HG03565 (cell line): ENCODE data around the gene NFYC.

Experiments
- ATAC-seq: cut with Tn5 transposase; IDR thresholded peaks from one replicate; pipeline ENCODE4 v1.9.1; 2021; ENCODE audit warnings: mild to moderate bottlenecking, moderate library complexity; ENCODE audit not compliant: unreplicated experiment

NFYC gene

DNA sequence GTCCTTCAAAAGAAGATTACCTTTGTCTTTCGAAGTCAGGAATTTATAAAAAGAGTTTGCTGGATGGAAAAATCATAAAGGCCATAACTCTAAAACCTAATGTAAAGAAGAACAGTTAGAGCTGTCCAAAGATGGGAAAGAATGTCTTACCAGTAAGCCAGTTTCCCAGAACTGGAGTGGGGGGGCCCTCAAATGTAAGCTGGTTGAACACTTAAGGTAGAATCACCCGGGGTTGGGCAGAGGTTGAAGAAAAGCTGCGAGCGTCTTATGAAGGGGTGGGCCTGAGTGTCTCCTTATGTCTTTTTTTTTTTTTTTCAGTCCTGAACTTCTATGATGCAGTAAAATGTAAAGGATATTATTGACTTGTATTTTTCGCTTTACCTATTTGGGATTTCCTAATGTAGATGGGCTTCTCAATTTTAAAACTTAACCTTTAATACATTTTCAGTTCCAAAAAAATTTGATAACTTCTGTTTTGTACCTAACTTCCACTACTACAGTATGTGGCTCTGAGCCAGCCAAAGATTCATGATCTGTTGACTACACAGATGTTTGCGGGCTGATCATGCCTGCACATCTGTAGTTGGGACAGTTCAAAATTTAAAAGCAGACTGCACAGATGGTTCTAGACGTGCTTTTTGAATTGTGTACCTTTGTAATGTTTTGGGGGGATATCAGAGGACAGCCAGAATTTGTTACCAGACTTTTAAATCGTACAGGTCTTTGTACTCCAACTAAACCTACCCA, 43.6 kb downstream of the NFYC start:
- ATAC-seq = no peak

DNA sequence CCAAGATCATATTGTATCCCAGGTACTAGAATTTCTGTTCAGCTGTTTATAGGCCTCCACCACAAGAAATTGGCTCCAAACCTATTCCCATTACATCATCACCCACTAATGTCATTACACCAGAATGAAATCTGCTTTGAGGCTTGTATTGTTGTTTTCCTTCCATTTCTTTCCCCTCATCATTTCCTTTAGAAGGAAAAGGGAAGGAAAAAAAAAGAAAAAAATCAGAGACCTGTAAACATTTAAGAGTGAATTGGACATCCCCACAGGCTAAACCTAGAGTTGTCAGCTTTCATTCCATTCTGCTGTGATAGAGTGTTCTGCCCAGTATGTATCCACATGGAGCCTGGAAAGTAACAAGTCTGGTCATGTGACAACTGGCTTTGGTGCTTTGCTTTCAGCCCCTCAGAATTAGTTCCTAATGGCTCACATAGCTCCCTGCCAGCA, 44.6 kb downstream of the NFYC start:
- ATAC-seq = no peak

DNA sequence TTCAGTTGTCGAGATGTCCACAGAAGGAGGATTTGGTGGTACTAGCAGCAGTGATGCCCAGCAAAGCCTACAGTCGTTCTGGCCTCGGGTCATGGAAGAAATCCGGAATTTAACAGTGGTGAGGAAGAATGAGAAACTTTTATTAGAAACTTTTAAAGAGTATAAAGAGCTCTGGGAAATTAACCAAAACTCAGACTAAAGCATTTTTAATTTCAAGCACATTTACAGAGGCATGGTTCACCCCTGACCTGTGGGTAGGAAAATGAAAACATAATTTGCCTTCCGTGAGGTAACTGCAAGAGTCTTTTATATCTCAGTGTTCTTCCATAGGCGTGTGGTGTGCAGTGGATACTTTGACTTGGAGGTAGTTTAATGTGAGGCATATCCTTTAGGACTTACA, 47.3 kb downstream of the NFYC start:
- ATAC-seq = no peak

DNA sequence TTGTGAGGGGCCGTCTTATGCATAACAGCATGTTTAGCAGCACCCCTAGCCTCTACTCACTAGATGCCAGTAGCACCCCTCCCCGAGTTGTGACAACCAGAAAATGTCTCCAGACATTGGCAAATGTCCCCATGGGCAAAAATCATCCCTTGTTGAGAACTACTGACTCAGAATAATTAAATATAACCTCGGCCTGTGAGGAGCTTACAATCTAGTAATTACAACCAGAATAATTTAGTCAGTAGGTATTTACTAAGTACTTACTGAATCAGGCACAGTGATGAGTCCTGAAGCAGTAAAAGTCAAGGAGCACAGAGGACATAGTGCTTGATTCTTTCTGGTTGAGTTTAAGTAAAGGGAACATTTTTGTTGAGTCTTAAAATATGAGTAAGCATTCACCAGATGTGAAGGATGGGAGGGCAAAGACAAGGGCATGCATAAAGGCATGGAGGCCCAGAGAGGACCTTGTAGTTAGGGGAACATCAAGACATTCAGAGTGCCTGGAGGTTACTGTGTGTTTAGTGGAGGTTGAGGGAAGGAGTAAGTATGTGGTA, 48.0 kb downstream of the NFYC start:
- ATAC-seq = no peak

DNA sequence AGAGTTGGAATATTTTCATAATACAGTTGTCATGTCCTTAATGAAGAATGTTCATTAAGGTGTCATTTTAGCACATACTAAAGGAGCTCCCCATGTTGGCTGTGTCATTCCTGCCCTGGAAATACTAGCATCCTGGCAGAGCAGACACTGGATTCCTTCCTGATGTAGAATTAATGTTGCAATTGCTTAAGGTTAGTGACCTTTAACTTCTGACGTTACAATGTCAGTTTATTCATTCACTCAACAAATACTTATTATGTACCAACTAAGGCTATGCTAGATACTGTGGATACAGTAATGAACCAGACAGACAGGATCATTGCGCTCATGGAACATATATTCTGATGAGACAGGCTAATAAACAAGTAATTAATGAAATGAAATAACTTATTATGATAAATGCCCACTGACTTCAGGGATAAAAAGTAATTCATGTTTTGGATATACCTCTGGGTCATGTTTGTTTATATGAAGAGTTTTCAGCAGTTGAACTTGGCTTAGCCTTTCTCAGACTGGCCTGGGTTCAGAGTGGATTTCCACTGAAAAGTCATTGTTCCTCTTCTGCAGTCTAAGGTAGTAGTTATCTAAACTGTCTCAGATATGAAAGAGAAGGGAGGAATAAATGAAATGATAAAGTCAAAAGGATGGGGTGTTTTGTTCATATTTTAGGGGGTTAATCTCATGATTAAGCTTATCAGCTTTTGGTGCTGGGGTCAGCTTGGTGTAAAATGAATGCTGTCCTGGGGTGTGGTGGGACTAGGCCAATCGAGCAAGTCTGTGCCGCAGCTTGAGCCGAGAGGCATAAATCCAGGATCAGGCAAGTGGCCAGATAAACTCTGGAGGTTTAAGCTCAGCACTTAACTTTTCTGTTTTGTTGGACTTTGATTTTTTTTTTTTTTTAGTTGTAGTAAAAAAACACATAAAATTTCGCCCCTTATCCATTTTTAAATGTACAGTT, 48.8 kb downstream of the NFYC start:
- no peak for ATAC-seq

DNA sequence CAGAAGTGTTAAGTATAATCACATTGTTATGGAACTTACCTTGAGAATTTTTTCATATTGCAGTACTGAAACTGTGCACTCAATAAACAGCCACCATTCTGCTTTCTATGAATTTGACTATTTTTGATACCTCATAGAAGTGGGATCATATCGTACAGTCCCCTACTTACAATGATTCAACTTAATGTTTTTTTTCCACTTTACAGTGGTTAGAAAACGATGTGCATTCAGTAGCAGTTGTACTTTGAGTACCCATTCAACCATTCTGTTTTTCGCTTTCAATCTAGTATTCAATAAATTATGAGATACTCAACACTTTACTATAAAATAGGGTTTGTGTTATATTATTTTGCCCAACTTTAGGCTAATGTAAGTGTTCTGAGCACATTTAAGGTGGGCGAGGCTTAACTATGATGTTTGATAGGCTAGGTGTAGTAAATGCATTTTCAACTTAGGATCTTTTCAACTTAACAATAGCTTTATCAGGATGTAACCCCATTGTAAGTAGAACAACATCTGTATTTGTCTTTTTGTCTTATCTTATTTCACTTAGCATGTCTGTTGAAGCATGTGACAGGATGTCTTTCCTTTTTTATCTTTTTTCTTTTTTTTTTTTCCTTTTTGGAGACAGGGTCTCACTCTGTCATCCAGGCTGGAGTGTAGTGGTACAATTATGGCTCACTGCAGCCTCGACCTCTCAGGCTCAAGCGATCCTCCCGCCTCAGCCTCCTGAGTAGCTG, 49.7 kb downstream of the NFYC start:
- no peak for ATAC-seq

DNA sequence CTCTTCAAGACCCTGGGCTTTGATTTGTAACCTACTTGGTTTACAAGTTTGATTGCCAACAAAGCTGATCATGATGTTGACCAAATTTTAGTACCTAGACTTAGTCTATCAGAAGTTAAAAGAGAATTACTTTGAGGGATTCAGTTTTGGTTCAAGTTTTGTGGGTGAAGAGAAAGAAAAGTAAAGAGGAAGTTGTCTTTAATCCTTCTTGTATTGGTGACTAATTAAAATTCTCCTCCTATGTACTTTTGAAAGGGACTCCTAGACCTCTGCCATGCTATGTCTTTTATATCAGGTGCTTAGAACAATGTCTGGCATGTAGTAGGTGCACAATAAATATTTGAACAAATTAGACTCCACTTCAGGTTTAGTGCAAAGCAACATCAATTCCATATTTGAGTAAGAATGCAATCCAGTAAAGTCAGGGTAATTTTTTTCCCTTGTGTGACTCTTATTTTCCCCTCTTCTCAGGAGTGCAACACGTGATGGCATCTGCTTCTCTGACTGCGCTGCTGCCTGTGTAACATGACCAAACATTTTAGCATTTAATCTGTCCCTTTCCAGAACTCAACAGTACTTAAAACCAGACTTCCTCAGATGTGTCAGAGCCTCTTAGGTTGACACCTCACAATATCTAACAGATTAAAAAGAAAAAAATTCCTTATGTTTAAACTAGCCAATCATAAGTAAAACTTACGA, 51.0 kb downstream of the NFYC start:
- no peak for ATAC-seq

DNA sequence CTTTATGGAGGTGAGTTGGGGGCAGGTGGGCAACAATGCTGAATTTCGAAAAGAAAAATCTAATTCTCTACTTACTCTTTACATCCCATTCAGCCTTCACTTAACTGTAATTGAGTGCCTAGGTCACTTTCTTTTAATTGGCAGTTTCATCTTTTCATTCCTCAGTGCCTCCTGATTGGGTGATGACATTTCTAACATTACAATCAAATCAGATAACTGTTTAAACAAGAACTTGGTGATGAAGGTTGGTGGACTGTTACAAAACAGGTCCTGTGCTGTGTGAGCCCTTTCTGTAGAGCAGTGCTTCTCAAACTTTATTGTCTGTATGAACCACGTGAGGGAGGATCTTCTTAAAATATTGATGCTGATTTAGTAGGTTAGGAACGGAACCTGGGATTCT, 51.9 kb downstream of the NFYC start:
- ATAC-seq = no peak

DNA sequence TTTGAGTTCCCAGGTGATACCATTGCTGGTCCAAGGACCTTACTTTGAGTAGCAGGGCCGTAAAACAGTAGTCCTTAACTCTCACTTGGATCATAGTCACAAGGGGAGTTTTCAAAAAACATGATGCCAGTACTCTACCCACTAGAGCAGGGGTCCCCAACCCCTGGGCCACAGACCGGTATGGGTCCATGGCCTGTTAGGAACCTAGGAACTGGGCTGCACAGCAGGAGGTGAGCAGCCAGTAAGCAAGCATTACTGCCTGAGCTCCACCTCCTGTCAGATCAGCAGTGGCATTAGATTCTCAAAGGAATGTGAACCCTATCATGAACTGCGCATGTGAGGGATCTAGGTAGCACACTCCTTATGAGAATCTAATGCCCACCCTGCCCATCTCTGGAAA, 52.4 kb downstream of the NFYC start:
- no peak for ATAC-seq

DNA sequence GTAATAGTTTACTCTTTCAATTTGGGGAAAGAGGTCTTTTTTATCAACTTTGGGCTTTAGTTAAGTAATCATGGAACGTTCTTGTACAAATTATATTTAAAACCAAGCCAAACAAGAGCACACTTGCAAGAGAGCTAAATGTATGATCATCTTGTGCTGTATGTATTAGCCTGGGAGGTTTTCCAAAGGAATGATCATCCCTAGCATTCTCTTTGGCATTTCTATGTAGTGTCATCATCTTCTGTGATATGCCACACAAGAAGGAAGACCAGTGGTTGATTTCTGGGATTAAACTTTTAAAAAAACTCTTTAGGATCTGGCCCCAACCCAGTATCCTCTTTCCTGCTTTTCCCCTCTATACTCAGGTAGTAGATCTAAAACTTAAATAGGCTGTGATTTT, 53.7 kb downstream of the NFYC start:
- no peak for ATAC-seq

DNA sequence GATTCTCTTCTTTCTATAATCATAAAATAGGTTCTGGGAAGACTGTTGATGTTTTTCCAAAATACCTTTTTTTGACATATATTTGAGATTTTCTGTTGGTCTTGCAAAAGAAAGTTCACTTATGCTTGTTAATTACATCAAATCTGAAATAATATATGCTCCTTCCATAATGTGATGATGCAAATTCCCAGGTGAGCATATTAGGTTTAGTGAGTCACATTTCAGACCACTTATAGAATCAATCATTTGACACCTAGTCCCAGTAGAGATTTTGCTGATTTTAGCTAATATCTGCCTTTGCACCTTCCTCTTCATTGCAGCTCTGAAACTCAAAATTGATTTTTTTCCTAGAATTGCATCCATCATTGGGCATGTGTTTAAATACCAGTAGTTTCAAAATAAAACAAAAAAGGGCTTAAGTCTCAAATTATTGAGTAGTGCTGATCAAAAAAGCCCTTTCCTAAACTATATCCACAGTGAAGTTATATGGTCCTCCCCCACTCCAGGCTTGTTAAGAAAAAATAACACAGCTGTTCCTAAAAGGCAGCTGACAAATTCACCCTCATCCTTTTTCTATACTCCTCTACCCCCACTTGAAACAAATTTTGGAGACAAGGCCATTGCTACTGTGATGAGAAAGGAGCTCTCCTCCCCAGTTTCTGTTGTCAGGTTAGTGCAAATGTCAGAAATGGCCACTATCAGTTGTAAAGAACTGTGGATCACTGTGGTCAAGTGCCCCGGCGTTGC, 55.0 kb downstream of the NFYC start:
- ATAC-seq = no peak

DNA sequence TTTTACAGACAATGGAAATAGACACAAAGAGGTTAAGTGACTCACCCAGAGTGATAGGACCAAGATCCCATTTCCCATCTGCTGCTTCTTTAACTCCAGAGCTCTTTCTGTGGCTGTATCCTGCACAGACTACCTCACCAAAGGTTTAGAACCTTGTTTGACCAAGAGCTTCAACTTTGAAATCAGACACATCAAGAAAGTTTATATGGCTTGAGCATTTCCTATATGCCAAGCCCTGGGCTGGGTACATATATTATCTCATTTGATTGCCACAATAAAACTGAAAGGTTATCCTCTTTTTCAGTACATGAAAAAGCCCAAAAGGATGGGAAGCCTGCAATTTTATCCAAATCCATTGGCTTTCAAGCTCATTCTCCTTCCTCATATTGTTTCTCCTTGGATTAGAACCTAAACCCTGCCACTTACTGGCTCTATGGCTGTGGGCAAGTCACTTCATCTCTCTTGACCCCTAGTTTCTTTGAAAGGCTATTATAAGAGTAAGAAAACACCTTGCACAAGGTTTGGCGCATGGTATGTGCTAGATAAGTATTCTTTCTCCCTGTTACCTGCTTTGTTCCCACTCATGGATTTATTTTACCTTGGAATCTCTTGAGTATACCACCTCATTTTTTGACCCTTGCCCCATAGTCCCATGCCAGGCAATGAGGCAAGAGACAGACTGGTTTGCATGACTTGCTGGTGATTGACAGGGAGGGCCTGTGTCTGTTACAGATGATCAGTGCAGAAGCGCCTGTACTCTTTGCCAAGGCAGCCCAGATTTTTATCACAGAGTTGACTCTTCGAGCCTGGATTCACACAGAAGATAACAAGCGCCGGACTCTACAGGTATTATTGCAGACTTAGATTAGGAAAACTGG, 57.6 kb downstream of the NFYC start:
- no peak for ATAC-seq

DNA sequence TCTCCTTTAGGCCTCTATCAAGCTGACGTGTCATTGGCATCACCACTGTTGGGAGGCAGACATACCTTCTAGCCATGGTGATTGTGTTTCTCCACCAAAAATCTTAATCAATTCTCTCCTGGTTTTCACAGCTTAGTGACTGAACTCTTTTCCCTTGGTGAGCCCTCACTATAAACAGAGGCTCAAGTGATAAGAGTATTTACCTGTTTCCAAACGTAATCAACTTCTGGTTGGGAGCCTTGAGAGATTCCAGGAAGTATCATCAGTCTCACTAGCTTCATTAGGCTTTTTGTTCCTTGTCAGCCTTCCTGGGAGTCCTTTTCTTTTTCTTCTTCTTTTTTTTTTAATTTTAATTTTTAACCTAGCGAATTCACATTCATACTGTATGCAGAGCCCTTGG, 58.3 kb downstream of the NFYC start:
- ATAC-seq = no peak

DNA sequence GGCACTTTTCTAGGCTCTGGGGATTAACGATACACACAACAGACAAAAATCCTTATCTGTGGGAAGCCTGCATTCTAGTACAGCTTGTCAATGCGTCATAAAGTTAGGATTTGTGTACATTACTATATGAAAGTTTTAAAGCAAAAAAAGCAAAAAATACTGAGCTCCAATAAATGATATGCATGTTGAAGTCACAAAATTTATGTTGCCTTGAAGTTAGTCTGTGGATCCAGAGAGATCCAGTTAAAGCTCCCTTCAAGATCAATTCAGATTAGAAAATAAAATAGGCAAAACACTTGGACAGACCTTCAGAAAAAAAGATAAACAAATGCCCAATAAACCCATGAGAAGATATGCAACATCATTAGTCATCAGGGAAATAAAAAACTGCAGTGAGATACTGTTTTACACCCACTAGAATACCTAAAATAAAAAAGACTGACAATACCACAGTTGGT, 59.0 kb downstream of the NFYC start:
- ATAC-seq = no peak

DNA sequence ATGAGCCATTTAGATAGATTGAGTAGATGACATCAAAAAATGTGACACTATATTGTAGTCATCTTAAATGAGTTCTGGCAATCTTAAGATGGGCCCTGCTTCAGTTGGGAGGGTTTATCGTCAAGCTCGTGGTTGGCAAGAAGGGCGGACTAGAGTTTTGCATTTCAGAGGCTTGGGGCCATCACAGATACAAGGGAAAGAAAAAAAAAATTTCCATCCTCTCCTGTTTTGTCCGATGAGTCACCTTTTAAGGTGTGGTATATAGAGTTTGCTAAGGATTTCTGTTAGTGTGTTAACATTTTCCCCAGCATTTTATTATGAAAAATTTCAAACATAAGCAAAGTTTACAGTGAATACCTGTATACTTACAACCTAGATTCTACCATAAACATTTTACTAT, 60.3 kb downstream of the NFYC start:
- no peak for ATAC-seq

DNA sequence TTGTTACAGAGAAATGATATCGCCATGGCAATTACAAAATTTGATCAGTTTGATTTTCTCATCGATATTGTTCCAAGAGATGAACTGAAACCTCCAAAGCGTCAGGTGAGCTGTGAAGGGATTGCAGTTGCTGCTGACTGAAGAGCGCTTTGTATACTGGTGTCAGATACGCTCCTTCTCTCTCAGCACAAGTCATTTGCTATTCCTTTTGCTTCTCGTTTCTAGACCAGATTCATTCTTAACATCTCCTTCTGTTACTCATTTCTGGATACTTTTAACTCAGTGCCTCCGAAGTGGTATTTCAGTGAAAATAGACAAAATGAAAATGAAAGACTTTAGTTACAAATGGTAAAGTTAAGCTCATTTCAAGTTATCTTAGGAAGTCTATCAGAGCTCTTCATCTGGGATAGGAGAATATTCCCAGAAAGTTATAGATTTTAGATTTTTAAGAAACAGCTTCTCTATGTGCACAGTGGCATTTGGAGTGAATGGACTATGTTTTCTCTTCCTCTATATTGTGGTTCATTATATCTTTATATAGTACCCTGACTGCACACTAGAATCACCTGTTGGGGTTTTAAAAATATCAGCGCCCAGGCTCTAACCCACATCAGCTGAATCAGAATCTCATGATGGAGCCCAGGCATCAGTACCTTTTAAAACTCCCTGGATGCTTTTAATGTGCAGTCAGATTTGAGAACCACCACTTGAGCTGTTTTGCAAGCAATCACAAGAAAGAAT, 61.8 kb downstream of the NFYC start:
- ATAC-seq = peak; percentile 65

DNA sequence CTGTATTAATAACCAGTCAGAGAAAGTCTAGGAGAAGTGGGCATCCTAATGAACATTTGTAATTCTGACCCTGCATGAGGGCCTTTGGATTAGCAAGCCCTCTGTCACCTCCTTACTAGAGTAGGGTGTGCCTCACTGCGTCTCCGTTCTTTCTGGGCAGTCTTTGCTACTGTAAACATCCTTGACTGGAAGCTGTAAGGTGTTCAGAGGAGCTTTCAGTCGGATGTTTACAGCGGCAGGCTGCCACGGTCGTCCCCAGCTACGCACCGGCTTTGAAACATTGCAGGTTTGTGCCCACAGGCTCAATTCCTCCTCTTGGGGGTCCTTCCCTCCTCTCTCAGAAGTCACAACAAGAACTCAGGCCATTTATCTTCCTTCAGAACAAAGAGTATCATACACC, 62.7 kb downstream of the NFYC start:
- ATAC-seq = no peak

DNA sequence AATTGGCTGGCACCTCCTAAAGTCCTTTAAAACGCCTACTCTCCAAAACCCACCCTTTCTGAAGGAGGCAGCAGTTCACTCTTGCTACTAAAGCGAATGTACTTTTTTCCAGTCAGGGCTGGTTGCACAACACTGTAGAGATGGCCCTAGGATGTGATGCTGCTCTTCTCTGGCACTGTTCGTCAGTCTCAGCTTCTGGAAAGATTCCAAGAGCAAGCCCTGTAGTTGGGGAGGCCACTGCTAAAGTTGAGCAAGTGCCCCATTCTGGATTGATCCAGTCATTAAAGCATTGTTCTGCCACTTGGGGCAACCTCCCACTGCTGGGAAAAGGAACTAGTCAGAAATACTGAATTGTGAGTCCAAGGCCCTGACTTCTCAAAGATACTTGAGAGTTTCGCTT, 63.6 kb downstream of the NFYC start:
- no peak for ATAC-seq
